ENCODE measurements around the gene NUP58. TPM values are rescaled to one million over a fixed set of nuclear protein-coding genes. Genes with fewer than 3 reads are reported as not detected.

NUP58 gene
- 47.0 TPM for polyA plus RNA-seq (2013, experiment 1 of 2)
- polyA plus RNA-seq (2013, experiment 2 of 2), result 49.4 TPM

GRCh38 chr13:25301347-25302113 is at the start of gene NUP58:
Gene NUP58 (plus strand): TSS chr13:25301625. CDS start chr13:25301774, 149 bp downstream.
- H2BK120ac ChIP-seq (ENCODE audit: low read depth, low read length), result no peak within 1 kb of the TSS
- H3K9ac ChIP-seq (ENCODE audit: low read length), result peak within 1 kb of the TSS; percentile 85
- peak within 1 kb of the TSS; percentile 43 for H3K4me2 ChIP-seq (ENCODE audit: low read length)
- WGBS (ENCODE audit: extremely low coverage, insufficient coverage, low lambda C conversion rate), result no CpG with 5 or more reads among the region's 64 CpGs
- H3K27ac ChIP-seq (ENCODE audit: low read depth, low read length), result peak within 1 kb of the TSS; percentile 69
- peak within 1 kb of the TSS; percentile 96 for H4K5ac ChIP-seq (ENCODE audit: low read length)
- H3K4me3 ChIP-seq (ENCODE audit: low read length), result peak within 1 kb of the TSS; percentile 71
- H3K79me2 ChIP-seq (ENCODE audit: control insufficient read depth, insufficient read depth, low read length), result peaks cover 38% of the 10 kb centered on the region
- H2BK5ac ChIP-seq (ENCODE audit: low read length), result peak within 1 kb of the TSS; percentile 49
- peak within 1 kb of the TSS; percentile 93 for H3K4ac ChIP-seq (ENCODE audit: low read depth, low read length)
- H2BK15ac ChIP-seq (replicated peaks; ENCODE audit: low read depth), result no peak within 1 kb of the TSS
- no peak within 1 kb of the TSS for H2AK5ac ChIP-seq (ENCODE audit: low read length)
- no peaks in the 10 kb centered on the region for H3K27me3 ChIP-seq (ENCODE audit: insufficient read depth, low read length, poor library complexity)
- peak within 1 kb of the TSS; percentile 100 for H4K8ac ChIP-seq (ENCODE audit: low read depth, low read length)
- H3K18ac ChIP-seq (ENCODE audit: low read length), result peak within 1 kb of the TSS; percentile 33
- H3K4me1 ChIP-seq (ENCODE audit: control insufficient read depth, low read depth, low read length), result peaks cover 4% of the 10 kb centered on the region
- peak; percentile 94 for DNase-seq
- H3K36me3 ChIP-seq (ENCODE audit: control insufficient read depth, insufficient read depth, low read length), result no peaks in the 10 kb centered on the region
- H3K79me1 ChIP-seq (ENCODE audit: low read length), result peaks cover 8% of the 10 kb centered on the region
- peak within 1 kb of the TSS; percentile 96 for H3K56ac ChIP-seq (ENCODE audit: low read length)
- no peak within 1 kb of the TSS for H3K23ac ChIP-seq (ENCODE audit: low read length)

- no peaks in the 10 kb centered on the region for H3K36me3 ChIP-seq (ENCODE audit: control insufficient read depth, insufficient read depth, low read length)
- WGBS (ENCODE audit: extremely low coverage, insufficient coverage, low lambda C conversion rate), result no CpG with 5 or more reads among the region's 4 CpGs
These were observed 49.2 kb upstream of the NUP58 start for GRCh38 chr13:25252225-25252624.

GRCh38 chr13:25252752-25253151 is 48.7 kb upstream of the NUP58 start:
- Histone ChIP-seq H3K9ac (ENCODE audit: low read length) (no peak overlapping the region), H2BK5ac (ENCODE audit: low read length) (no peak overlapping the region), H3K56ac (ENCODE audit: low read length) (no peak overlapping the region), H2AK5ac (ENCODE audit: low read length) (no peak overlapping the region), H3K4me2 (ENCODE audit: low read length) (no peak overlapping the region), H2BK120ac (ENCODE audit: low read depth, low read length) (no peak overlapping the region), H3K4ac (ENCODE audit: low read depth, low read length) (no peak overlapping the region), H3K4me1 (ENCODE audit: control insufficient read depth, low read depth, low read length) (no peaks in the 10 kb centered on the region), H3K27me3 (ENCODE audit: insufficient read depth, low read length, poor library complexity) (no peaks in the 10 kb centered on the region), H3K4me3 (ENCODE audit: low read length) (no peak overlapping the region), H4K8ac (ENCODE audit: low read depth, low read length) (no peak overlapping the region), H4K5ac (ENCODE audit: low read length) (no peak overlapping the region), H3K79me1 (ENCODE audit: low read length) (no peaks in the 10 kb centered on the region), H3K18ac (ENCODE audit: low read length) (no peak overlapping the region), H3K23ac (ENCODE audit: low read length) (no peak overlapping the region), H2BK15ac (replicated peaks; ENCODE audit: low read depth) (no peak overlapping the region), H3K27ac (ENCODE audit: low read depth, low read length) (no peak overlapping the region), H3K36me3 (ENCODE audit: control insufficient read depth, insufficient read depth, low read length) (no peaks in the 10 kb centered on the region), H3K79me2 (ENCODE audit: control insufficient read depth, insufficient read depth, low read length) (no peaks in the 10 kb centered on the region)
- DNase-seq, result no peak
- WGBS (ENCODE audit: extremely low coverage, insufficient coverage, low lambda C conversion rate), result no CpG with 5 or more reads among the region's 2 CpGs

More at GRCh38 chr13:25252225-25252624, 49.2 kb upstream of the NUP58 start:
- Histone ChIP-seq H3K4me1 (ENCODE audit: control insufficient read depth, low read depth, low read length) (no peaks in the 10 kb centered on the region), H2AK5ac (ENCODE audit: low read length) (no peak overlapping the region), H3K23ac (ENCODE audit: low read length) (no peak overlapping the region), H3K79me1 (ENCODE audit: low read length) (no peaks in the 10 kb centered on the region), H2BK5ac (ENCODE audit: low read length) (no peak overlapping the region), H3K27me3 (ENCODE audit: insufficient read depth, low read length, poor library complexity) (no peaks in the 10 kb centered on the region), H2BK120ac (ENCODE audit: low read depth, low read length) (no peak overlapping the region), H4K8ac (ENCODE audit: low read depth, low read length) (no peak overlapping the region), H3K56ac (ENCODE audit: low read length) (no peak overlapping the region), H3K18ac (ENCODE audit: low read length) (no peak overlapping the region), H3K27ac (ENCODE audit: low read depth, low read length) (no peak overlapping the region), H3K4ac (ENCODE audit: low read depth, low read length) (no peak overlapping the region), H3K4me3 (ENCODE audit: low read length) (no peak overlapping the region), H2BK15ac (replicated peaks; ENCODE audit: low read depth) (no peak overlapping the region), H3K9ac (ENCODE audit: low read length) (no peak overlapping the region), H3K79me2 (ENCODE audit: control insufficient read depth, insufficient read depth, low read length) (no peaks in the 10 kb centered on the region), H3K4me2 (ENCODE audit: low read length) (no peak overlapping the region), H4K5ac (ENCODE audit: low read length) (no peak overlapping the region)
- DNase-seq, result no peak

- H3K18ac ChIP-seq (ENCODE audit: low read length), result no peak overlapping the region
- no peaks in the 10 kb centered on the region for H3K79me2 ChIP-seq (ENCODE audit: control insufficient read depth, insufficient read depth, low read length)
- H3K79me1 ChIP-seq (ENCODE audit: low read length), result no peaks in the 10 kb centered on the region
- H2BK120ac ChIP-seq (ENCODE audit: low read depth, low read length), result no peak overlapping the region
- no peak overlapping the region for H2BK15ac ChIP-seq (replicated peaks; ENCODE audit: low read depth)
- no CpG with 5 or more reads among the region's 2 CpGs for WGBS (ENCODE audit: extremely low coverage, insufficient coverage, low lambda C conversion rate)
- H3K9ac ChIP-seq (ENCODE audit: low read length), result no peak overlapping the region
- DNase-seq, result no peak
- no peak overlapping the region for H3K56ac ChIP-seq (ENCODE audit: low read length)
- no peak overlapping the region for H4K5ac ChIP-seq (ENCODE audit: low read length)
- no peaks in the 10 kb centered on the region for H3K4me1 ChIP-seq (ENCODE audit: control insufficient read depth, low read depth, low read length)
- H3K4me2 ChIP-seq (ENCODE audit: low read length), result no peak overlapping the region
- no peak overlapping the region for H3K27ac ChIP-seq (ENCODE audit: low read depth, low read length)
- no peak overlapping the region for H2BK5ac ChIP-seq (ENCODE audit: low read length)
- H3K4ac ChIP-seq (ENCODE audit: low read depth, low read length), result no peak overlapping the region
- no peaks in the 10 kb centered on the region for H3K36me3 ChIP-seq (ENCODE audit: control insufficient read depth, insufficient read depth, low read length)
- no peak overlapping the region for H3K23ac ChIP-seq (ENCODE audit: low read length)
- H3K4me3 ChIP-seq (ENCODE audit: low read length), result no peak overlapping the region
- H3K27me3 ChIP-seq (ENCODE audit: insufficient read depth, low read length, poor library complexity), result no peaks in the 10 kb centered on the region
- no peak overlapping the region for H4K8ac ChIP-seq (ENCODE audit: low read depth, low read length)
- no peak overlapping the region for H2AK5ac ChIP-seq (ENCODE audit: low read length)
These were observed 47.7 kb upstream of the NUP58 start for GRCh38 chr13:25253702-25254101.

- DNase-seq, result no peak
- no peaks in the 10 kb centered on the region for H3K79me1 ChIP-seq (ENCODE audit: low read length)
These were observed 39.2 kb upstream of the NUP58 start for GRCh38 chr13:25262261-25262660.

More at GRCh38 chr13:25262261-25262660, 39.2 kb upstream of the NUP58 start:
- H3K9ac ChIP-seq (ENCODE audit: low read length), result no peak overlapping the region
- H3K4me2 ChIP-seq (ENCODE audit: low read length), result no peak overlapping the region
- H3K18ac ChIP-seq (ENCODE audit: low read length), result no peak overlapping the region
- H3K27ac ChIP-seq (ENCODE audit: low read depth, low read length), result no peak overlapping the region
- no peak overlapping the region for H4K5ac ChIP-seq (ENCODE audit: low read length)
- H3K79me2 ChIP-seq (ENCODE audit: control insufficient read depth, insufficient read depth, low read length), result no peaks in the 10 kb centered on the region
- H3K23ac ChIP-seq (ENCODE audit: low read length), result no peak overlapping the region
- H2AK5ac ChIP-seq (ENCODE audit: low read length), result no peak overlapping the region
- no peak overlapping the region for H3K4me3 ChIP-seq (ENCODE audit: low read length)
- H3K4ac ChIP-seq (ENCODE audit: low read depth, low read length), result no peak overlapping the region
- H2BK120ac ChIP-seq (ENCODE audit: low read depth, low read length), result no peak overlapping the region
- H3K36me3 ChIP-seq (ENCODE audit: control insufficient read depth, insufficient read depth, low read length), result no peaks in the 10 kb centered on the region
- H3K4me1 ChIP-seq (ENCODE audit: control insufficient read depth, low read depth, low read length), result no peaks in the 10 kb centered on the region
- H4K8ac ChIP-seq (ENCODE audit: low read depth, low read length), result no peak overlapping the region
- H3K27me3 ChIP-seq (ENCODE audit: insufficient read depth, low read length, poor library complexity), result no peaks in the 10 kb centered on the region
- no peak overlapping the region for H2BK5ac ChIP-seq (ENCODE audit: low read length)
- no peak overlapping the region for H3K56ac ChIP-seq (ENCODE audit: low read length)
- H2BK15ac ChIP-seq (replicated peaks; ENCODE audit: low read depth), result no peak overlapping the region
- no CpG with 5 or more reads among the region's 4 CpGs for WGBS (ENCODE audit: extremely low coverage, insufficient coverage, low lambda C conversion rate)

Measured in mesendoderm (in vitro differentiated cells).